NCI-H460 (cell line): ENCODE data around the gene MAGEH1. TPM values are rescaled to one million over a fixed set of nuclear protein-coding genes. Genes with fewer than 3 reads are reported as not detected.

Experiments
- DNase-seq: peaks from one replicate; pipeline ENCODE4 v3.0.0-alpha.2; 2016; ENCODE audit warnings: low read depth; ENCODE audit errors: extremely low read depth
- small RNA-seq, 2 experiments: library from RNA; depleted of rRNA; stranded (forward); fragments of <200 nt; gene quantifications; one replicate each; pipeline ENCODE3, GENCODE V24; 2014
- total RNA-seq: library from RNA; depleted of rRNA; stranded (reverse); fragments of >200 nt; shearing (Covaris generic); gene quantifications from 2 replicates; pipeline ENCODE4 v1.2.3, GENCODE V29; 2014; rRNA removed

Gene MAGEH1
- total RNA-seq, 1 experiment from 2014 or later: 9.4 TPM

DNA sequence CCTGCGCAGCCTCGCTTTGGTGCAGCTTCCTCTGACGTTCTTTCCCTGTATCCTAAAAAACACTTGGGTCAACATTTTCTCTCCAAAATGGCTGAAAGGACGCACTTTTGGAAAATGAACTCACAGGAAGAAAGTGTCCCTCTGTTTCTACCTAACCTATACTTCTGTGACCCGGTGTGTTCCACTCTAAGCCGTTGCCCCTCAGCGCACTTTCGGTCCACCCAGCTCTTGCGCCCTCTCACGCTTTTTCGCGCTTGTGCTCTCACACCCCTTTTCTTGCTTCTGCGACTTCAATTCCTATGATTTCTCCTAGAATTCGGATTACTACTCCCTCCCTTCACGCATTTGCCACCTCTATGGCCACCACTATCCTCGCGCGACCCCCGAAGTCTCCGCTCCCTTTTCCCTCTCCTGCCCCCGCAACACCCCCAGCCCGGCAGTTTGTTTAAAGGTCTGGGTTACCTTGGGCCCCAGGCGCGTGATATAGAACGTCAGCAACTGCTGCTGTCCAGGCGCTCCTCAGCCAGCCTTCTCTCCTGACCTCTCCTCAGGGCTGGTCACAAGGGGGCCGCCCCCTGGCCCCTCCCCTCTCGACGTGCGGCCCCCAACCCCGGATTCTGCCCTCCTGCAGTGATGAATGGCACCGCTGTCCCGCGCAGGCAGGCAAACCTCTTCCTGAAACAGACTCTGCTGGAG lies 37.5 kb downstream of the MAGEH1 start, which contains the start of gene USP51:
Gene USP51, minus strand, starts transcription at position 535 of the 696 bp plus-strand sequence. CDS start 909 bp downstream, outside the sequence.
- no peak for DNase-seq

DNA sequence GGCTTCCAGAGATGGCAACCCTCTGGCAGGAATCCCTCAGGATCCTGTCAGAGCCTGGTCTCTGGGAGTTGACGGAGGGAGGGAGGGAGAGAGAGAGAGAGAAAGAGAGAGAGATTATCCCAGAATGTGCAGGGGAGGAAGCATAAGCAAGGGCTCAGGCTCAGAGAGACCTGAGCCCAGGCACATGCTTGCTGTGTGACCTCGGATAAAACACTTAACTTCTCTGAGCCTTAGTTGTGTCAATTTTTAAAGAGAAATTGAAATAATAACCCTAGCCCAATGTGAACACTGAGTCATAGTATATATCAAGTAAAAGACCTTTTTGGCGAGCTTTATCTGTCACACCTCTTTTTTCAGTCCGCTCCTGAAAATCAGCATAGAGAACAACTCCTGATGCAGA lies 38.2 kb downstream of the MAGEH1 start:
- DNase-seq: no peak

DNA sequence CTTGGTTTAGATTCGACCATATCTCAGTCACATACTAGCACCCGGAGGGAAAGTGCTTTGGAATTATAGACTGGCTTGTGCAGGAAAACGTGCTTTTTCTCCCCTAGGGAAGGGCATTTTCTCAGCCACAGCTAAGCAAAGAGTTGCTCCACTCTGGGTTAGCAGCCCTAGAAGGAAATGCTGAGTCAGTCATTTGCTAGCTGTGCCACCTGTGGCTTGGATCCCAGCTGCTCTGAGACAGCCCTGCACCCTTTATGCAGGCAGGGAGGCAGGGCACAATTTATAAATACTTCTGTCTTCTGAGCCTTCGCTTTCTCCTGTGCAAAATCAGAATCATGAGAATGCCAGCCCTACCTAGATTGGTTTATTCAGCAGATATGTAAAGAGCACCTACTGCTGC lies 39.0 kb downstream of the MAGEH1 start:
- no peak for DNase-seq

Small RNA genes within 50 kb of the gene (small RNA-seq; reads per million reads assigned to genes)
- 0 reads per million in 2 experiments for gene MIR4536-2

Other genes starting within 250 kb of the MAGEH1 start
- not detected in 2 replicates for gene PAGE5, start 231.8 kb upstream of the MAGEH1 start, total RNA-seq
- not detected in 2 replicates for gene PAGE3, start 187.2 kb upstream of the MAGEH1 start, total RNA-seq
- gene USP51, start 37.7 kb downstream of the MAGEH1 start, total RNA-seq: 0.49 and 0.67 TPM in 2 replicates
- not detected in 2 replicates for gene FOXR2, start 171.3 kb downstream of the MAGEH1 start, total RNA-seq